GM12878 (cell line): Measurements from ENCODE around the gene MCC. TPM values are rescaled to one million over a fixed set of nuclear protein-coding genes. Genes with fewer than 3 reads are reported as not detected.

Source experiments
- ATAC-seq: fragments of 200-7000 bp; cut with Tn5 transposase; 3 replicates; pipeline ENCODE4 v1.9.1; 2020; ENCODE audit warnings: mild to moderate bottlenecking, moderate library complexity
- BruUV-seq: library from RNA; stranded (reverse); fragments of 400-500 nt; replicated peaks from 2 replicates; lab custom pipeline; 2021; lab: Mats Ljungman, UMichigan
- CTCF ChIA-PET: fragments of 300-600 bp; sonication (Branson Sonifier 250); formaldehyde crosslinking; extraction: SDS; loops from one replicate; lab custom pipeline; 2021; ENCODE audit warnings: inconsistent platforms; lab: Yijun Ruan, JAX
- POLR2A ChIA-PET: fragments of 350-600 bp; formaldehyde crosslinking; extraction: SDS; loops from one replicate; lab custom pipeline; 2021; ENCODE audit warnings: inconsistent platforms; lab: Charles Lee
- RAD21 ChIA-PET: fragments of 300-600 bp; sonication (Branson Sonifier 250); formaldehyde crosslinking; loops from one replicate; lab custom pipeline; 2023; ENCODE audit warnings: antibody characterized with exemption; ENCODE audit not compliant: unreplicated experiment; lab: Charles Lee
- SMC1A ChIA-PET: fragments of 300-600 bp; sonication (Branson Sonifier 250); formaldehyde crosslinking; loops from one replicate; lab custom pipeline; 2023; ENCODE audit not compliant: unreplicated experiment, uncharacterized antibody; lab: Charles Lee
- DNase-seq: peaks from one replicate; pipeline ENCODE4 v3.0.0-alpha.2; 2011; ENCODE audit warnings: low read depth, low spot score
- FAIRE-seq: peaks from 3 replicates; lab custom pipeline; 2011; peaks lifted over from hg19 to GRCh38; lab: Jason Lieb, UNC
- H2AFZ ChIP-seq: 2 replicates; pipeline ENCODE4 v1.6.0; 2011; ENCODE audit warnings: low read depth, low read length, control low read depth; ENCODE audit not compliant: control insufficient read depth
- H3K27ac ChIP-seq: 2 replicates; pipeline ENCODE4 v1.5.1; 2011; ENCODE audit warnings: control low read depth; ENCODE audit not compliant: control insufficient read depth, insufficient read depth
- H3K27me3 ChIP-seq, 2 experiments: replicated peaks in 1 of 2; 2 replicates each; pipeline versions ENCODE4 v1.6.0 to v1.6.1; 2011; ENCODE audit warnings: low read length in 1 of 2; ENCODE audit not compliant: control insufficient read depth in 2 of 2, insufficient read depth in 2 of 2
- H3K36me3 ChIP-seq, 2 experiments: 2 replicates each; pipeline ENCODE4 v1.5.1; 2011; ENCODE audit warnings: low read length in 1 of 2; ENCODE audit not compliant: control insufficient read depth in 2 of 2, insufficient read depth in 2 of 2
- H3K4me1 ChIP-seq: 2 replicates; pipeline ENCODE4 v1.6.1; 2011; ENCODE audit warnings: mild to moderate bottlenecking, low read length, moderate library complexity, mixed read lengths; ENCODE audit not compliant: control insufficient read depth, insufficient read depth
- H3K4me2 ChIP-seq: 2 replicates; pipeline ENCODE4 v1.6.0; 2011; ENCODE audit warnings: control low read depth; ENCODE audit not compliant: control insufficient read depth, insufficient read depth
- H3K4me3 ChIP-seq: fragments of 200-600 bp; sonication (generic); 2 replicates; pipeline ENCODE4 v1.5.1; 2016
- H3K79me2 ChIP-seq: 2 replicates; pipeline ENCODE4 v1.6.0; 2011; ENCODE audit warnings: low read length; ENCODE audit not compliant: control insufficient read depth, insufficient read depth
- H3K9ac ChIP-seq: 2 replicates; pipeline ENCODE4 v1.8.0; 2011; ENCODE audit warnings: low read length, control low read depth, mixed read lengths; ENCODE audit not compliant: control insufficient read depth, insufficient read depth
- H3K9me3 ChIP-seq: replicated peaks from 3 replicates; pipeline ENCODE4 v1.5.1; 2011; ENCODE audit warnings: mild to moderate bottlenecking, low read length; ENCODE audit not compliant: control insufficient read depth, insufficient read depth
- H4K20me1 ChIP-seq: 2 replicates; pipeline ENCODE4 v1.6.0; 2011; ENCODE audit not compliant: control insufficient read depth, insufficient read depth
- BCLAF1 ChIP-seq: fragments of 450-650 bp; IDR thresholded peaks from 2 replicates; pipeline ENCODE4 v1.6.1; 2017; ENCODE audit warnings: antibody characterized with exemption, mild to moderate bottlenecking, moderate library complexity
- CHD4 ChIP-seq: fragments of 200-600 bp; sonication (generic); IDR thresholded peaks from 2 replicates; pipeline ENCODE4 v1.6.1; 2016; ENCODE audit warnings: mild to moderate bottlenecking
- FOXM1 ChIP-seq: IDR thresholded peaks from 2 replicates; pipeline ENCODE4 v1.6.1; 2012; ENCODE audit warnings: low read depth, mild to moderate bottlenecking, inconsistent platforms, low read length, moderate library complexity
- KLF5 ChIP-seq: fragments of 450-650 bp; IDR thresholded peaks from 2 replicates; pipeline ENCODE4 v1.6.1; 2014; ENCODE audit warnings: mild to moderate bottlenecking; ENCODE audit not compliant: partially characterized antibody
- PBX3 ChIP-seq: IDR thresholded peaks from 2 replicates; pipeline ENCODE4 v1.6.1; 2011; ENCODE audit warnings: mild to moderate bottlenecking, low read depth, low read length, moderate library complexity; ENCODE audit not compliant: insufficient replicate concordance
- RAD21 ChIP-seq: IDR thresholded peaks from 2 replicates; pipeline ENCODE4 v1.6.1; 2011; ENCODE audit warnings: mild to moderate bottlenecking, low read depth, low read length, moderate library complexity; ENCODE audit not compliant: insufficient read depth
- RBBP5 ChIP-seq: fragments of 200-600 bp; sonication (generic); conservative IDR thresholded peaks from 2 replicates; pipeline ENCODE4 v1.6.1; 2016
- RCOR1 ChIP-seq: conservative IDR thresholded peaks from 2 replicates; pipeline ENCODE4 v1.6.1; 2012; ENCODE audit warnings: low read depth, low read length, improper control_type of control experiment
- RFX5 ChIP-seq: IDR thresholded peaks from 2 replicates; pipeline ENCODE4 v1.6.1; 2011; ENCODE audit warnings: low read depth, low read length, improper control_type of control experiment
- SIN3A ChIP-seq: IDR thresholded peaks from 2 replicates; pipeline ENCODE4 v1.6.1; 2012; ENCODE audit warnings: low read depth, low read length, improper control_type of control experiment
- ZBTB33 ChIP-seq: fragments of 450-650 bp; IDR thresholded peaks from 2 replicates; pipeline ENCODE4 v1.6.1; 2017; ENCODE audit warnings: mild to moderate bottlenecking
- WGBS: methylation state at CpG from one replicate; pipeline ENCODE4 v1.1.6; 2016; ENCODE audit warnings: low lambda C conversion rate; ENCODE audit not compliant: insufficient replicate concordance, insufficient coverage; ENCODE audit errors: missing lambda C conversion rate; 5-methylcytosine and 5-hydroxymethylcytosine counted together
- in situ Hi-C: fragments of 300-500 bp; cut with MboI; formaldehyde crosslinking; loops from 9 replicates; pipeline ENCODE4 v1.14.3; 2018; ENCODE audit warnings: mixed read lengths
- intact Hi-C: fragments of 100-400 bp; cut with micrococcal nuclease; formaldehyde crosslinking; loops from one replicate; pipeline ENCODE4 v1.14.2; 2022; ENCODE audit not compliant: unreplicated experiment
- polyA plus RNA-seq, 11 experiments: library from polyadenylated mRNA; depleted of rRNA in 4 of 11; unstranded in 6 of 11; stranded (reverse) in 5 of 11; fragments of >200 nt; fragmentation: Nextera tagmentation in 4 of 11; fragmentation: Illumina TruSeq in 1 of 11; extraction: Ambion mirVana in 4 of 11; extraction: Trizol in 1 of 11; gene quantifications; 1 replicate in 1 of 11; 2 replicates in 10 of 11; pipeline versions ENCODE4 v1.2.1 to v1.2.3, GENCODE V29; 2011 to 2016; ENCODE audit warnings: inconsistent platforms in 2 of 11, missing spikeins in 2 of 11, low read depth in 1 of 11
- total RNA-seq, 4 experiments: library from RNA; depleted of rRNA in 3 of 4; stranded (reverse); fragments of >200 nt in 3 of 4; fragmentation: Illumina TruSeq in 1 of 4; extraction: Trizol in 1 of 4; gene quantifications; 2 replicates each; pipeline versions ENCODE4 v1.2.1 to v1.2.3, GENCODE V29; 2013 to 2021
- TF ChIP-seq, protein P1 (sequence below): fragments of 450-650 bp; IDR thresholded peaks from 2 replicates; pipeline ENCODE4 v1.6.1; 2017; ENCODE audit warnings: mild to moderate bottlenecking, moderate library complexity

Gene MCC
- total and polyA plus RNA-seq, 10 of the 15 experiments (the other 5 are each of a cell fraction or from before 2014, with no cell fraction given): 0.03 to 0.86 (median 0.16) TPM

DNA sequence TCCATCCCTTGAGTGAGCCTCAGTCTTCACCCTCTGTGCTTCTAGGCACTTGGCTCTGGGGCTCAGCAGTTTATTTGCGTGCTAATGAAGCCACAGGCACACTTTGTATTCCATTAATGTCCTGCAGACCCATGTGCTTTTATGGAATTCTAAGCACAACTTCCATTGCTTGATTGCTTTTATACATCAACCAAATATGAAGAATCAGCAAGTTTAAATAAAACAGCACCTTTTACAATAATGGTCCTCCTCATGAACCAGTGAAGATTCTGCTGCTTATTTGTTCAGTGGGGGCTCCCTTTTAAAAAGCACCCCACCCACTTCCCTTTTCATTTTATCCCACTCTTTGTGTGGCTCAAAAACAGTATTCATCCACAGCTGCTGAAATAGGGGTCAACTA is 451.4 kb downstream of the MCC start:
- no TSS peak for BruUV-seq
- Histone ChIP-seq H4K20me1 (no peaks in the 10 kb centered on the region), H3K4me2 (no peak overlapping the region), H3K27ac (no peak overlapping the region), H3K4me1 (no peaks in the 10 kb centered on the region), H3K9me3 (no peaks in the 10 kb centered on the region), H3K36me3 (no peaks in the 10 kb centered on the region), H3K27me3 (0 out of 4 replicates have a peak, but pooled peaks cover 0 to 2% of the 10 kb centered on the region in 2 experiments), H3K4me3 (no peak overlapping the region), H3K79me2 (no peaks in the 10 kb centered on the region), H3K9ac (no peak overlapping the region), H2AFZ (no peak overlapping the region)
- ChIA-PET RAD21 (no interaction called here), SMC1A (no interaction called here), CTCF (no interaction called here), POLR2A (no interaction called here)
- 35% methylated on average over 1 of the region's 1 CpG for WGBS
- intact Hi-C loops (no loop called here), in situ Hi-C loops (no loop called here)
- ATAC-seq (no peak), DNase-seq (no peak), FAIRE-seq (no peak)
- TF ChIP-seq RBBP5: no peak
- no peak for TF ChIP-seq BCLAF1
- TF ChIP-seq RFX5: no peak
- TF ChIP-seq SIN3A: no peak
- no peak for TF ChIP-seq RAD21
- no peak for TF ChIP-seq ZBTB33
- TF ChIP-seq KLF5: no peak
- no peak for TF ChIP-seq CHD4
- TF ChIP-seq, protein P1, sequence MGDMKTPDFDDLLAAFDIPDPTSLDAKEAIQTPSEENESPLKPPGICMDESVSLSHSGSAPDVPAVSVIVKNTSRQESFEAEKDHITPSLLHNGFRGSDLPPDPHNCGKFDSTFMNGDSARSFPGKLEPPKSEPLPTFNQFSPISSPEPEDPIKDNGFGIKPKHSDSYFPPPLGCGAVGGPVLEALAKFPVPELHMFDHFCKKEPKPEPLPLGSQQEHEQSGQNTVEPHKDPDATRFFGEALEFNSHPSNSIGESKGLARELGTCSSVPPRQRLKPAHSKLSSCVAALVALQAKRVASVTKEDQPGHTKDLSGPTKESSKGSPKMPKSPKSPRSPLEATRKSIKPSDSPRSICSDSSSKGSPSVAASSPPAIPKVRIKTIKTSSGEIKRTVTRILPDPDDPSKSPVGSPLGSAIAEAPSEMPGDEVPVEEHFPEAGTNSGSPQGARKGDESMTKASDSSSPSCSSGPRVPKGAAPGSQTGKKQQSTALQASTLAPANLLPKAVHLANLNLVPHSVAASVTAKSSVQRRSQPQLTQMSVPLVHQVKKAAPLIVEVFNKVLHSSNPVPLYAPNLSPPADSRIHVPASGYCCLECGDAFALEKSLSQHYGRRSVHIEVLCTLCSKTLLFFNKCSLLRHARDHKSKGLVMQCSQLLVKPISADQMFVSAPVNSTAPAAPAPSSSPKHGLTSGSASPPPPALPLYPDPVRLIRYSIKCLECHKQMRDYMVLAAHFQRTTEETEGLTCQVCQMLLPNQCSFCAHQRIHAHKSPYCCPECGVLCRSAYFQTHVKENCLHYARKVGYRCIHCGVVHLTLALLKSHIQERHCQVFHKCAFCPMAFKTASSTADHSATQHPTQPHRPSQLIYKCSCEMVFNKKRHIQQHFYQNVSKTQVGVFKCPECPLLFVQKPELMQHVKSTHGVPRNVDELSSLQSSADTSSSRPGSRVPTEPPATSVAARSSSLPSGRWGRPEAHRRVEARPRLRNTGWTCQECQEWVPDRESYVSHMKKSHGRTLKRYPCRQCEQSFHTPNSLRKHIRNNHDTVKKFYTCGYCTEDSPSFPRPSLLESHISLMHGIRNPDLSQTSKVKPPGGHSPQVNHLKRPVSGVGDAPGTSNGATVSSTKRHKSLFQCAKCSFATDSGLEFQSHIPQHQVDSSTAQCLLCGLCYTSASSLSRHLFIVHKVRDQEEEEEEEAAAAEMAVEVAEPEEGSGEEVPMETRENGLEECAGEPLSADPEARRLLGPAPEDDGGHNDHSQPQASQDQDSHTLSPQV: no peak
- TF ChIP-seq RCOR1: no peak
- TF ChIP-seq FOXM1: no peak
- no peak for TF ChIP-seq PBX3
